Islet precursor cell (in vitro differentiated cells): Measurements from ENCODE around the gene NUP42.
A peak's percentile ranks its signal among the peaks of the same experiment; 100 is the strongest.
"Not testable (repeated sequence)": the region's sequence is repeated elsewhere in the genome, so short reads cannot be mapped to it uniquely, and the experiment has no call there.

Experiments used
- DNase-seq: peaks from one replicate; pipeline ENCODE4 v3.0.0-alpha.2; 2018

NUP42 gene

GRCh38 chr7:23181684-23182553 lies at the start of gene NUP42:
NUP42 (plus strand) TSS chr7:23182048; CDS start chr7:23182086, 38 bp downstream.
- peak; percentile 99 for DNase-seq

GRCh38 chr7:23133797-23134196 lies 48.1 kb upstream of the NUP42 start:
- DNase-seq = no peak

GRCh38 chr7:23135755-23136154 lies 46.1 kb upstream of the NUP42 start:
- DNase-seq = no peak

- DNase-seq = no peak
Measured at GRCh38 chr7:23136216-23136615, 45.6 kb upstream of the NUP42 start.

GRCh38 chr7:23157679-23158078 lies 24.2 kb upstream of the NUP42 start:
- DNase-seq = no peak

- DNase-seq = no peak
Measured at GRCh38 chr7:23158546-23158945, 23.3 kb upstream of the NUP42 start.

- no peak for DNase-seq
Measured at GRCh38 chr7:23161482-23161881, 20.4 kb upstream of the NUP42 start.

- no peak for DNase-seq
Measured at GRCh38 chr7:23164846-23165245, 17.0 kb upstream of the NUP42 start.

- no peak for DNase-seq
Measured at GRCh38 chr7:23165316-23165715, 16.5 kb upstream of the NUP42 start.

GRCh38 chr7:23167691-23168090 lies 14.2 kb upstream of the NUP42 start:
- DNase-seq = no peak

GRCh38 chr7:23168111-23168885 lies 13.6 kb upstream of the NUP42 start:
- no peak for DNase-seq

- DNase-seq = no peak
Measured at GRCh38 chr7:23175938-23176337, 5.9 kb upstream of the NUP42 start.

- no peak for DNase-seq
Measured at GRCh38 chr7:23183279-23184012, 1.6 kb downstream of the NUP42 start.

GRCh38 chr7:23184291-23184690 lies 2.4 kb downstream of the NUP42 start:
- DNase-seq = no peak

GRCh38 chr7:23184709-23185359 lies 3.0 kb downstream of the NUP42 start:
- no peak for DNase-seq

- DNase-seq = no peak
Measured at GRCh38 chr7:23185980-23186379, 4.1 kb downstream of the NUP42 start.

GRCh38 chr7:23191022-23191421 lies 9.2 kb downstream of the NUP42 start:
- DNase-seq = no peak

GRCh38 chr7:23193650-23194227 lies 11.9 kb downstream of the NUP42 start:
- DNase-seq = not testable (repeated sequence)

- DNase-seq = no peak
Measured at GRCh38 chr7:23196306-23196705, 14.5 kb downstream of the NUP42 start.

- not testable (repeated sequence) for DNase-seq
Measured at GRCh38 chr7:23197745-23198144, 15.9 kb downstream of the NUP42 start.

GRCh38 chr7:23200331-23200730 lies 18.5 kb downstream of the NUP42 start:
- DNase-seq = no peak

- no peak for DNase-seq
Measured at GRCh38 chr7:23204241-23204640, 22.4 kb downstream of the NUP42 start.

- no peak for DNase-seq
Measured at GRCh38 chr7:23205577-23205908, 23.7 kb downstream of the NUP42 start.
